Fibroblast of peridontal ligament (primary cell): ENCODE measurements around the gene NRN1.
"Not testable (repeated sequence)": the region's sequence is repeated elsewhere in the genome, so short reads cannot be mapped to it uniquely, and the experiment has no call there.

Source experiments
- DNase-seq: peaks from one replicate; pipeline ENCODE4 v3.0.0-alpha.2; 2010; ENCODE audit errors: extremely low read depth

The NRN1 gene

GRCh38 chr6:6006428-6007365, at the start of gene NRN1:
TSS of gene NRN1 (minus strand) at chr6:6006925. CDS start at chr6:6006749, 176 bp downstream.
- DNase-seq = no peak

GRCh38 chr6:6052216-6052615, 45.5 kb upstream of the NRN1 start:
- DNase-seq = no peak

- no peak for DNase-seq
These were observed 40.0 kb upstream of the NRN1 start for GRCh38 chr6:6046716-6047115.

- DNase-seq = no peak
These were observed 33.3 kb upstream of the NRN1 start for GRCh38 chr6:6039946-6040509.

GRCh38 chr6:6037179-6037578, 30.5 kb upstream of the NRN1 start:
- no peak for DNase-seq

- DNase-seq = no peak
These were observed 27.1 kb upstream of the NRN1 start for GRCh38 chr6:6033858-6034257.

GRCh38 chr6:6026513-6027205, 19.9 kb upstream of the NRN1 start:
- DNase-seq = no peak

GRCh38 chr6:6025736-6026135, 19.0 kb upstream of the NRN1 start:
- no peak for DNase-seq

GRCh38 chr6:6024220-6024619, 17.5 kb upstream of the NRN1 start:
- DNase-seq = no peak

GRCh38 chr6:6022841-6023240, 16.1 kb upstream of the NRN1 start:
- not testable (repeated sequence) for DNase-seq

- DNase-seq = no peak
These were observed 2.1 kb upstream of the NRN1 start for GRCh38 chr6:6008648-6009421.

GRCh38 chr6:6008089-6008647, 1.4 kb upstream of the NRN1 start:
- DNase-seq = no peak

GRCh38 chr6:6007366-6008088, 802 bp upstream of the NRN1 start:
- no peak for DNase-seq

GRCh38 chr6:6006006-6006427, 708 bp downstream of the NRN1 start:
- no peak for DNase-seq

- no peak for DNase-seq
These were observed 1.4 kb downstream of the NRN1 start for GRCh38 chr6:6005051-6006005.

GRCh38 chr6:6004390-6004995, 2.2 kb downstream of the NRN1 start:
- DNase-seq = no peak

- no peak for DNase-seq
These were observed 2.9 kb downstream of the NRN1 start for GRCh38 chr6:6003621-6004366.

- no peak for DNase-seq
These were observed 3.7 kb downstream of the NRN1 start for GRCh38 chr6:6002848-6003620.
